IPS-NIHi7 (cell line): ENCODE data around the gene USP43.
A peak's percentile ranks its signal among the peaks of the same experiment; 100 is the strongest.

Experiments
- DNase-seq: peaks from one replicate; pipeline ENCODE4 v3.0.0; 2012; ENCODE audit warnings: mixed read lengths; ENCODE audit errors: extremely low spot score

The USP43 gene

DNA sequence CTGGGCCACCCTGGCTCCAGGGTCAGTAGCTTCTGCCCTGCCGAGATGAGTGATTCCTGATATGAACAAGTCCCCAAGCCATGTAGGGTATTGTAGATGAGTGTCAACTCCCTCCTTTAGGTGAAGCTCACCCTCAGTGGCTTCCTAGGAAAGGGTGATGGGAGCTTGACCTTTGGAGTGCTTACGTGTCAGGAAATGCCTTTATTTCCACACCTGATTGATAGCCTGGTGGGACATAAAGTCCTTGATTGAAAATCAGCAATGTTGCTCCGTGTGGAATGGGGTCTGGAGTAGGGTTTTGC lies 58.4 kb downstream of the USP43 start:
- DNase-seq = no peak

- no peak for DNase-seq
Measured at GRCh38 chr17:9705745-9706144, 60.4 kb downstream of the USP43 start.

DNA sequence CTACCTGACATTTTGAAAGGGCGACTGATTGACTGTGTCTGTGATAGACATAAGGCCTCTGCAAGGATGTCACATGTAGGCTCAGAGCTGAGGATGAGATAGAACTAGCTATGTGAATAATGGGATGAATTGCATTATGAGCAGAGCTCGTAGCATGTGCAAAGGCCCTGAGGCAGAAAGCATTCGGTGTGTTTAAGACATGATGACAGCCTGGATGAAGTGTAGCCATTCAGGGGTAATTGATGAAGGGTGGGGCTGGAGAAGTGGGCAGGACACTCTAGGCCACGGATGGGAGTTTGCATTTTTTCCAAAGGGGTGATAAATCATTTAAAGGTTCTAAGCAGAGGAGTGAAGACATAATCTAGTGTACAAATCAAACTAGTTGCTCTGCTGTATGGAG lies 62.6 kb downstream of the USP43 start:
- no peak for DNase-seq

DNA sequence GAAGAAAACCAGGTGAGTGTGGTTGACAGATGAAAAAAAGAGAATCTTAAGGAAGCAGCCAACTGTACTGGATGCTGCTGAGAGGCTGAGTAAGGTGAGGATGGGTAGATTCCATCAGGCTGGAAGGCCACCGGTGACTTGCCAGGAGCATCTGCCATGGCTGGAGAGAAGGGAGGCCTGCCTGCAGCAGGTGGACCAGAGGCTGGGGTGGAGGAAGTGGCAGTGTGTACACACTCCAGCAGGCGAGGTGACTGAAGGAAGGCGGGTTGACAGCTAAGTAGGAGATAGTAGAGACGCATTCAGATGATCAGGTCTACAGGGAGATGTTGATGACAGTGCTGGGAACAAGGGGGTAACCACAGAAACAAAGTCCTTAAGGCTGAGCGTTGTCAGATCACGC lies 69.5 kb downstream of the USP43 start:
- DNase-seq = no peak

DNA sequence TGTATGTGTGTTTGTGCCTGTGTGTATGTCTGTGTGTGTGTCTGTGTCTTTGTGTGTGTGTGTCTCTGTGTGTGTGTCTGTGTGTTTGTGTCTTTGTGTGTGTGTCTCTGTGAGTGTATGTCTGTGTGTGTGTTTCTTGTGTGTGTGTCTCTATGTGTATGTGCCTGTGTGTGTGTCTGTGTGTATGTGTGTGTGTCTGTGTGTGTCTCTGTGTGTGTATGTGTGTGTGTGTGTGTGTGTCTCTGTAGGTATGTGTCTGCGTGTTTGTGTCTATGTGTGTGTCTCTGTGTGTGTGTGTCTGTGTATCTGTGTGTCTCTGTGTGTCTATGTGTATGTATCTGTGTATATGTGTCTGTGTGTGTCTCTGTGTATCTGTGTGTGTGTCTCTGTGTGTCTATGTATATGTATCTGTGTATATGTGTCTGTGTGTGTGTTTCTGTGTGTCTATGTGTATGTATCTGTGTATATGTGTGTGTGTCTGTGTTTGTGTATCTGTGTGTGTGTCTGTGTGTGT lies 70.2 kb downstream of the USP43 start:
- DNase-seq = no peak

DNA sequence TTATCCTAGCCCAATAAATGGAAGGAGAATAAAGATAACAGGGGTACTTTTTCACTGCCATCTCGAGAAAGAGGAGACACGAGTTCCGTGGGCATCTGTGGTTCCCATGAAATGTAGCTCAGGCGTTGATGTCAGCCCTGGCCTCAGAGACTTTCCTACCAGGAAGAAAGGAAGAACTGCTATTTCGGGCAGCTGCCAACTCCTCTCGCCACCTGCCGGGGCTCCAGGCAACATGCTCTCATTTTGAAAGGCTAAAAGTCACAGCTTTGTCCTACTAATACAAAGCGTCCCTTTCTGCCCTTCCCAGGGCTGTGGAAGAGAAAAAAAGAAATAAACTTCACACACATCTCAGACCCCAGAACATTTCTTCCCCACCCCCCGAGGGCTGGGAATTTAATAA lies 80.3 kb downstream of the USP43 start:
- DNase-seq = no peak

DNA sequence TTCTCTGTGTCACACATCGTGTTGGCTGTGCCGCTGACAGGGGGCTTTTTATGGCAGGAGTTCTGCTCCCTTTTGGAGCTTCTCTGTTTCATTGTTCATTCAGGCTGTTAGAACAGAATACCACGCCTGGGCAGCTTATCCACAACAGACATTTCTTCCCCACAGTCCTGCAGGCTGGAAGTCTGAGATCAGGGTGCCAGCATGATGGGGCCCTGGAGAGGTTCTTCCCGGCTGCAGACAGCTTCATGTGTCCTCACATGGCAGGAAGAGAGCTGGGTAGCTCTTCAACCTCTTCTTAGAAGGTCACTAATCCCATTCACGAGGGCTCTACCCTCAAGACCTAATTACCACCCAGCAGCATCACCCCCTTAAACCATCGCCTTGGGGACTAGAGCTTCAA lies 81.0 kb downstream of the USP43 start:
- no peak for DNase-seq

GRCh38 chr17:9728005-9728404 lies 82.7 kb downstream of the USP43 start:
- DNase-seq = no peak

DNA sequence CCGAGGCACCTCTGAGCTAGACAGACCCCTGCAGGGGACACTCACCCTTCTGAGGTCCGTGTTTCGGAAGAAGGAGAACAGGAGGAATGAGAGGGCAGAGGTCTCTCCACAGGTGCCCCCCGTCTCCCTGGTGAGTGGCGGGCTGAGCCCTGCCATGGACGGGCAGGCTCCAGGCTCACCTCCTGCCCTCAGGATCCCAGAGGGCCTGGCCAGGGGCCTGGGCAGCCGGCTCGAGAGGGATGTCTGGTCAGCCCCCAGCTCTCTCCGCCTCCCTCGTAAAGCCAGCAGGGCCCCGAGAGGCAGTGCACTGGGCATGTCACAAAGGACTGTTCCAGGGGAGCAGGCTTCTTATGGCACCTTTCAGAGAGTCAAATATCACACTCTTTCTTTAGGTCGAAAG lies 83.2 kb downstream of the USP43 start:
- DNase-seq = no peak

GRCh38 chr17:9729034-9729650 lies 83.8 kb downstream of the USP43 start:
- peak; percentile 73 for DNase-seq

DNA sequence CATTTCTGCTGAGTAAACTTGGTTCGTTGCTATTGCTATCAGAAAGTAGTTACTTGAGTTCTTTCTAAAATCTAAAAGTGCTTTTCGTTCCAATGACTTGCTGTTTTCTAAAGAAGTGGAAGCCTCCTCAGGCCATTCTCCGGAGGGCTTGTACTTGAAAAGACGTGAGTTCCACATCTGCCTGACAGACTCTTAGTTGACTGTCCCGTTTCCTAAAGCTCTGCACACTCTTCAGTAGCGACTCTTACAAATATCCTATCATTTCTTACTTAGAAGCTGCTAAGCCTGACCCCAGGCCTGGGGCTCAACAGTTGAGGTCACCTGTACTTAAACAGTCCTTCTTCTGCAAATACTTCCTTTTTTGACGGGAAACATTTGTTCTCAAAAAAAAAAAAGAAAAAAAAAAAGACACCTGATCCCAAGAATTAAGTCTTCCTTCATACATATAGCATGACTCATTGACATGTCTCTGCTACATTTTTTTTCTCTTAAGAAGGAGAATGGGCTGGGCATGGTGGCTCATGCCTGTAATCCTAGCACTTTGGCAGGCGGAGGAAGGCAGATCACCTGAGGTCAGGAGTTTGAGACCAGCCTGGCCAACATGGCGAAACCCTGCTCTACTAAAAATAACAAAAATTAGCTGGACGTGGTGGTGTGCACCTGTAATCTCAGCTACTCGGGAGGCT lies 84.6 kb downstream of the USP43 start:
- no peak for DNase-seq

- no peak for DNase-seq
Measured at GRCh38 chr17:9750524-9750923, 105.2 kb downstream of the USP43 start.

DNA sequence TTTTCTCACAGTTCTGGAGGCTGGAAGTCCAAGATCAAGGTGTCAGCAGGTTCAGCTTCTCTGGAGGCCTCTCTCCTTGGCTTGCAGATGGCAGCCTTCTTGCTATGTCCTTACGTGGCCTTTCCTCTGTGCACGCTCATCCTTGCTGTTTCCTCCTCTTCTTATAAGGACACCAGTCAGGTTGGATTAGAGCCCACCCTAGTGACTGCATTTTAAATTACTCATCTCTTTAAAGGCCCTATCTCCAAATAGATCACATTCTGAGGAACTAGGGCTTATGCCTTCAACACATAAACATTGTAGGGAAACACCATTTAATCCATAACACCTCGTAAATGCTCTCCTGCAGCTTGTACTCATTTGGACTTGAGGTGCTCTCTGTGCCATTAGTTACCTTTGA lies 109.8 kb downstream of the USP43 start:
- no peak for DNase-seq

GRCh38 chr17:9760266-9760665 lies 114.9 kb downstream of the USP43 start:
- DNase-seq = no peak

DNA sequence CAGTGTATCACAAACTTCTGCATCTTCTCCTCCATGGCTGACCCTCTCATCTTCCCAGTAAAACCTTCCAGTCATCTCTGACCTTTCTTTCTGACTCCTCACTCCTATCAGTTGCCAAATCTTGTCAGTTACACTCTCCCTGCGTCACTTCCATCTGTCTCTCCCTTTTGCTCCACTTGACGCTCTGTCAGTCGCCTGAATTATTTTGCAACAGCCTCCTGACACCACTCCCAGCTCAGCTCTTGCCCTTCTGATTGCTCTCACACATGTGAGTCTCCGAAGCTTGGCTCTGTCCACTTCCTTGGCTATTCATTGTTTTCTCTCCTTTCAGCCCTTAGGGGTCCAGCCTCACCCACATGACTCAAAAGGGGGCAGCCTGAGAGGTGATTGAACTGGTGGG lies 118.3 kb downstream of the USP43 start:
- no peak for DNase-seq

DNA sequence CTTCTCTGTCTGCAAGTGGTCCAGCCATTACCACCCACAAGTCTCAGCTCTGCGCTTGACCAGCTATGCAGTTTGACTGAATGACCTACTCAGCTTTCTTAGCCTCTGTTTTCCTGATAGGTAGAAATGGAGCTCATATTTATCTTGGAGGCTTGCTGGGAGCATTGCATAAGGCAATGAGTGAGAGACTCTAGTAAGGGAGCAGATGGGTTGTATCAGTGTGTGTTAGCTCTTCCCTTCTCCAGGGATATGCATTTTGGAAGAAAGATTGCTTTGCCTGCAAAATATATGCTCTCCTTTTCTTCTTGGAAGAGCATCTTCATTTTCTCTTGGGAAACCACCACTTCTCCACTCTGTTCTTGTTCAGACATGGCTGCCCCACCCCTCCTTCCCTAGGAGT lies 120.0 kb downstream of the USP43 start:
- DNase-seq = no peak

GRCh38 chr17:9766970-9767369 lies 121.7 kb downstream of the USP43 start:
- DNase-seq = no peak

GRCh38 chr17:9767432-9767991 lies 122.2 kb downstream of the USP43 start:
- no peak for DNase-seq

DNA sequence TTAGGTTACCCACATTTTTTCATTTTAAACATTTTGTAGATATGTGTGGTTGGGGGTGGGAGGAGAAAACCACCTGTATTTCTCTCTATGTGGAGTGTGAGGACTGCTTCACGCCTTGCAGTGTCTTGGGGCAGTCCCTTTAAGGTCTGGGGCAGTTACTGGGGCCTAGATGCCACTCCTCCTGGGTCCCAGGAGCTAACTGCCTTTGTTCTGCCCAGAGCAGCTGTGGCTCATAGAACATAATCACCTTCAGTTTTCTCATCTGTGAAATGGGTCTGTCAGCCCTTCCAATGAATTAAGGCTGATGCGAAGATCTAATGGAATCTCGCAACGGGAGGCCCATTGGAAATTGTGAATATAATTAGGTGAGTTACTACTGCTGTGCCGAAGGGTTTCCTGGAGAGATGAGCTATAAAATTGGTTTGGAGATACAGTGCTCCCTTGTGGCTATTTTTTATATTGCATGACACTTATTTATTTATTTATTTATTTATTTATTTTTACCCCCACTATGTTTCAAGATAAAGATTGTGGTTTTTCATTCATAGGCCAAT lies 123.1 kb downstream of the USP43 start:
- DNase-seq = peak; percentile 48

DNA sequence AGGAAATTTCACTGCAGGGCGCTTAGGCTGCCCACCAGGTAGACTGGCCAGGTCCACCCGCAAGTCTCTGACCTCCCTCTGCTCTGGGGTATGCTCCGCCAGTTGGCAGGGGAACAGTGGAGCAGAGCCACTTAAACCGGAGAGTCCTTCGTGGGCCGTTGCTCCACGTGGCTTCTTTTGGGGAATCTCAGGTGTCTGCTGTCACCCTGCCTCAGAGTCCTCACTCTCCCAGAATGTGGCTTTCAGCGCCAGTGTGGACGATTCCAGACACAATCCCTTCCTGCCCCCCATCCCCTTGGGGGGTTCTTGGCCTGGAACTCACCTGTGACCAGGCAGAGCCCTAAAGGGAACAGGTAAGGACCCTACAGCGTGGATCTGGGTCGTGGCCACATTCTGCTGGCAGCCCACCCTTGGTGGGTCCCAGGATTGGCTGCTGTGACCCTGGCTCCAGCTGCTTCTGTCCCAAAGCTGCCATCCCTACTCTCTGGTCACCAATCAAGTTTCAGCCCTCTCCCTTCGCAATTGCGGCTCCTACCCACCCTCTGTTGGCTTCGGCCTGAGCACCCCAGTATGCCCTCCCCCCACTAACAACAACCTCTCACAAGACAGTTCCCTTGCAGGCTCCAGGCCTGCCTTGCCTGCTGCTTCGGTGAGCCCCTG lies 123.8 kb downstream of the USP43 start:
- DNase-seq = no peak

- DNase-seq = no peak
Measured at GRCh38 chr17:9771465-9771864, 126.1 kb downstream of the USP43 start.

GRCh38 chr17:9772658-9773057 lies 127.3 kb downstream of the USP43 start:
- no peak for DNase-seq

- no peak for DNase-seq
Measured at GRCh38 chr17:9776911-9777310, 131.6 kb downstream of the USP43 start.
